ENCODE data around the gene BRAF.
"Not testable (repeated sequence)": the region's sequence is repeated elsewhere in the genome, so short reads cannot be mapped to it uniquely, and the experiment has no call there.

BRAF gene

DNA sequence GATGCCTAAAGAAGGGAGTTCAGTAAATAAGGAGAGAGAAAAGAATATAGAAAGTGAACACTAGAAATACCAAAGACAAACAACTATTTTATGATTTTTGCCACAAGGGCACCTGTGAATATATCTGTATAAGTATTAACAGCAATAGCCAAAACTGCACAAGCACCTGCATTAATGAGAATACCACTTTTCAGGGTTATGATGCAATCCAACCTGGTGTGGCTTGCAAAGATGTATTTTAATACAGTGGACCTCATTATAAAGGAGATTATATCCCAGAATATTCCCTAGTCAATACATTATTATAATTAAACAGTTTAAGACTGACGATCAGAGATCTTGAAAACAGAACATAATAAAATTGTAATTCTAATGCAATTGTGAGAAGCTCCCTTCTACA is 4.0 kb downstream of the BRAF start:
- no peak for DNase-seq (ENCODE audit: low spot score)

DNA sequence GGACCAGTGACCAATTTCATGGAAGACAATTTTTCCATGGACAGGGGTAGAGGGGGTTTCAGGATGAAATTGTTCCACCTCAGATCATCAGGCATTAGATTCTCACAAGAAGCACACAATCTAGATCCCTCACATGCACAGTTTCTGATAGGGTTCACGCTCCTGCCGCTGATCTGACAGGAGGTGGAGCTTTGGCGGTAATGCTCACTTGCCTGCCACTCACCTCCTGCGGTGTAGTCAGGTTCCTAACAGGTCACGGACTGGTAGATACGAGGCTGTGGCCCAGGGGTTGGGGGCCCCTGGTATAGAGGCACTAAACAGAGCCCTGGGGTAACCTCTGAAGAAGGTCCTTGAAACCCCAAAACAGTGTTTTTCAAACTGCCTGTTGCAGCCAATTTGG is 6.5 kb downstream of the BRAF start:
- no peak for DNase-seq (ENCODE audit: low spot score)

DNA sequence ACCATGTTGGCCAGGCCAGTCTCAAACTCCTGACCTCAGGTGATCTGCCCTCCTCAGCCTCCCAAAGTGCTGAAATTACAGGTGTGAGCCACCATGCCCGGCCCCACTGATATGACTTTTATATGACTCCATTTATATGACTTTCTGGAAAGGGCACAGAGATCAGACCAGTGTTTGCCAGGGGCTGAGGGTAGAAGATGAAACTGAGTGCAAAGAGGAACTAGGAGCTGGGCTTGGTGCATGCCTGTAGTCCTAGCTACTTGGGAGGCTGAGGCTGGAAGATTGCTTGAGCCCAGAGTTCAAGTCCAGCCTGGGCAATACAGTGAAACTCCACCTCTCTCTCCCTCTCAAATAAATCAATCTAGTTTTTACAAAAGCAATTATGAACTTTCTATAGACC is 7.5 kb downstream of the BRAF start:
- no peak for DNase-seq (ENCODE audit: low spot score)

DNA sequence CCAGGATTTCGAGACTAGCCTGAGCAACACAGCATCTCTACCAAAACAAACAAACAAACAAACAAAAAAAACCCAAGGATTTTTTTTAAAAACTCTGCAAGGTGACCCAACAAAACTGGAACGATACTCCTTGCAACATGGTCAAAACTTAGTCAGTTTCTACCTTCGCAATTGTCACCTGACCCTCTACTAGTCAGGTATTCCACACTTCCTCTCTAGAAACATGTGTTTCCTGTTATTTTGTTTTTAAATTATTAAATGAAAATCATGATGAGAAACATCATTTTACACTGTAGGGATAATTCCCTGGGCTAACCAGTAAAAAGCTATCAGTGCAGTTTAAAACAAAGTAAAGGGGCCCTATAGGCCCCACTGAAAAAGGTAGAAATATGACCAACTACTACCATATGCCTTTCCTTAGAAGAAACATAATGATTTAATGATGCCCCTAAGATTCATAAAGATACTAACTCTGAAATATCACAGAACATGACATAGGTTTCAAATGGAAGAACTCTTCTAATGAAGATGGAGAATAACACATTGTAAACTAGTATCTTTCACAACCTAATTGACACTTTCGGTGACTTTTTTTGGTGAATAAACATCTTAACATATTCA is 8.7 kb downstream of the BRAF start:
- no peak for DNase-seq (ENCODE audit: low spot score)

DNA sequence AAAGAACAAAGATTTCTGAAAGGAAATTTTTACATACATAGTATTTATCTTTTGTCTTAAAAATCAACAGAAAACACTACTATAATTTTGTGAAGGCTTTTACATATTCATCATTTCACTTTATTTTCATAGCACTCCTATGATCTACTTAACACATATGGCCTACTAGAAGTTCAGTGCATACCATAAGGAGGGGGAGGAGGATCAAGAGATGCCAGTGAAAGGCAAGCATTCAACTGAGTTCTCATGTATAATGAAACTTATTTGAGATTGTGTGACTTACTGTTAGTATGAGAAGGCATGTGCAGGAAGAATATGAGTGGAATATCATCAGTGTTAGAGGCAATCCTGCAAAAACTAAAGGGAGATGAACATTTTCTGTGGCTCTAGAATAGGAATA is 10.6 kb downstream of the BRAF start:
- no peak for DNase-seq (ENCODE audit: low spot score)

DNA sequence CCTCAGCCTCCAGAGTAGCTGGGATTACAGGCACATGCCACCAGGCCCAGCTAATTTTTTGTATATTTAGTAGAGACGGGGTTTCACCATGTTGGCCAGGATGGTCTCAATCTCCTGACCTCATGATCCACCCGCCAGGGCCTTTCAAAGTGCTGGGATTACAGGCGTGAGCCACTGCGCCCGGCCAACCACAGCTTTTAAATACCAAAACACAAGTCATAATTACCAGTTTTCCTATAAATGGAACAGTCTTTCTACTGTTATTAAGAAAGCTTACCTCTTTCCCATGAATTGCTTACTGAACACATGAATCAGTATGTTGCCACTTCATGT is 11.2 kb downstream of the BRAF start:
- not testable (repeated sequence) for DNase-seq (ENCODE audit: low spot score)

DNA sequence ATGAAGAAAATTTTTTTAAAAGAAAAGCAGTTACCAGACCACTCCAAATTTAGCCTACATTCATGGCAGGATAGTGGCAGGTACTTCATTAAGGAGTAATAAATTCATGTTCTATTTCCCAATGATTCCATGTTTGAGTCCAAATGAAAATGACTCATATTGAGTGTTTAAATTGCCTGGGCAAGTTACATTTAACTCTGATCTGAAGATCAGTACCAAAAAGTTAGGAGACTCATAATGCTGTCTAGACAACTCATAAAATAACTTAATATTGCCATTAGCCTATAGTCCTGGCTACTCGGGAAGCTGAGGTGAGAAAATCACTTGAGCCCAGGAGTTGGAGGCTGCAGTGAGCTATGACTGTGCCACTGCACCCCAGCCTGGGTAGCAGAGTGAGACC is 13.0 kb downstream of the BRAF start:
- DNase-seq (ENCODE audit: low spot score), result no peak

DNA sequence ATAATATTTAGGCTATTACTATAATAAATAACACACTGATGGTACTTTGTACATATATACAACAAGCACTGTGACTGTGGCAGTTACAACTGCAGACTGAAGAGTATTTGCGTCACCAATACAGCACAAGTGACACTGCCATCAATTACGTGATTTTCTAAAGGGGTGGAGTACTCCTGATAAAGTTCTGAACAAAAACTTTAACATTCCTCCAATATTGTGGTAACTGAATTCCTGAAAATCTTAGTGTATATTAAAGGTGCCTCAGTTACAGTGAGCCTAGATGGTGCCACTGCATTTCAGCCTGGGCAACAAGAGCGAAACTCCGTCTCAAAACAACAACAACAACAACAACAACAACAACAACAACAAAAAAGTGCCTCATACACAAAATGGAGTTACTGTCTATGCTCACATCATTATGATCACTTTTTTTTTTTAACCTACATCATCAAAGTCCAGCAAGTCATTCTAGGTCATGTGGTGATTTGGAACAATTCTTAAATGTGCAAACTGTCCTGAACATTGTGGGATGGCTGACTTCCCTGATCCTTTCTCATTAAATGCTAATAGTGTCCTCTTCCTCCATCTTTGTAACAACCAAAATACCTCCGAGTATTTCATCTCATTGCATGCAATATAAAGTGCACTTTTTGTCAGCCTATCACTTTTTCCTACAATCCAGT is 15.1 kb downstream of the BRAF start:
- DNase-seq (ENCODE audit: low spot score), result no peak

DNA sequence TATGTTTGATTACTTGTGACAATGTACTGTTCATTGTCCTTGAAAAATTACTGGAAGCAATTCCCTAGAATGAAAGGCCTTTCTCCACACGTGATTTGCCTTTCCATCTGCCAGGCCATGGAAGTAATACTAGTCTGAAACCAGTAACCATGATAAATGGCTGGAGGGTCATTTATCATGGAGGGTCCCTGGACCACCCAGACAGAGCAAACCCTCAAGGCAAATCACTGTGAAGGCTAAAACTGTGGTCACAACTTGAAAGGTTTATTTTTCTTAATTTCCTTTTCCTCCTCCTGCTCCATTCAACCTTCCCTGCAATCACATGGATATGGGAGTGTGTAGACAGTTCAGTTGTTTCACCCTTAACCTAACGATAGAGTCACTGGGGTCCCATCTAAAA is 16.4 kb downstream of the BRAF start:
- DNase-seq (ENCODE audit: low spot score), result no peak

DNA sequence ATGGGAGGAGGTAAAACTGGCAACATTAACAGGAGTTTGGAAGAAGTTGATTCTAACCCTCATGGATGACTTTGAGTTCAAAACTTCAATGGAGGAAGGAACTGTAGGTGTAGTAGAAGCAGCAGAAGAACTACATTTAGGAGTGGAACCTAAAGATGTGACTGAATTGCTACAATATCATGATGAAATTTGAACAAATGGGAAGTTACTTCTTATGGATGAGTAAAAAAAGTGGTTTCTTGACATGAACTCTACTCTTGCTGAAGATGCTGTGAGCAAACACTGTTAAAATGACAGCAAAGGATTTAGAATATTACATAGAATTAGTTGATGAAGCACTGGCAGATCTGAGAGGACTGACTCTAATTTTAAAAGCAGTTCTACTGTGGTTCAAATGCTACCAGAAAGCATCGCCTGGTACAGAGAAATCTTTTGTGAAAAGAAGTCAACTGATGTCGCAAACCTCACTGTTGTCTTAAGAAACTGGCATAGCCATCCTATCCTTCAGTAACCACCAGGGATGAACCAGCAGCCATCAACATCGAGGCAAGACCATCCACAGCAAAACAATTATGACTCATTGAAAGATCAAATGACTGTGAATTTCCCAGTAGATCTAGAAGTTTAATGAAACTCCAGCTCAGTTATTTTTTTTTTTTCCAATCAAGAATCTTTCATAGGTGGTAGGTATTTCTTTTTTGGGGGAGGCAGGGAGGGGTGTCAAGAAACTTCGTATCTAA is 20.8 kb downstream of the BRAF start:
- no peak for DNase-seq (ENCODE audit: low spot score)

DNA sequence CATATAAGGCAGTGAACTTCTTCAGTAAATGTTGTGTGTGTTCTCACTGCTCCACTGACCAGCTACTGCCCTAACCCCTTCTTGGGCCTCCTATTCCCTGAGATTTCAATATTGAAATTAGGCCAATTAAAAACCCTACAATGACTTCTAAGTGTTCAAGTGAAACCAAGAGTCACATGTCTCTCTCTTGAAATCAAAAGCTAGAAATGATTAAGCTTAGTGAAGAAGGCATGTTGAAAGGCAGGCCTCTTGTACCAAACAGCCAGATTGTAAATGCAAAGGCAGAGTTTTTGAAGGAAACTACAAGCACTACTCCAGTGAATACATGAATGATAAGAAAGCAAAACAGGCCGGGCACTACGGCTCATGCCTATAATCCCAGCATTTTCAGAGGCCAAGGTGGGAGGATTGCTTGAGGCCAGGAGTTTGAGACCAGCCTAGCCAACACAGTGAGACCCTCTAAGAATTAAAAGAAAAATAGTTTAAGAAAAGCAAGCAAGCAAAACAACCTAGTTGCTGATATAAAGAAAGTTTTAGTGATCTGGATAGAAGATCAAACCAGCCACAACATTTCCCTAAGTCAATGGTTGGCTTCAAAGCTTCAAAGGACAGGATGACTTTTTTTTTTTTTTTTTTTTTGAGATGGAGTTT is 22.3 kb downstream of the BRAF start:
- DNase-seq (ENCODE audit: low spot score), result no peak

DNA sequence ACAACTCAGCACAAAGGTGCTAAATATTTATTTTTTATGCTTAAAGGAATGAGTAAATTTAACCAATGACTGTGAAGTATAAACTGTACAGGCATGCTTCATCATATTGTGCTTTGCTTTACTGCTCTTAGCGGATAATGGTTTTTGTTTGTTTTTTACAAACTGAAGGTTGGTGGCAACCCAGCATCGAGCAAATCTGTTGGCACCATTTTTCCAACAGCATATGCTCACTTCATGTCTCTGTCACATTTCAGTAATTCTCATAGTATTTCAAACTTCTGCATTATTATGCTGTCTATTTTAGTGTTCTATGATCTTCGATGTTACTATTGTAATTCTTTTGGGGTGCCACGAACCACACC is 22.8 kb downstream of the BRAF start:
- no peak for DNase-seq (ENCODE audit: low spot score)

DNA sequence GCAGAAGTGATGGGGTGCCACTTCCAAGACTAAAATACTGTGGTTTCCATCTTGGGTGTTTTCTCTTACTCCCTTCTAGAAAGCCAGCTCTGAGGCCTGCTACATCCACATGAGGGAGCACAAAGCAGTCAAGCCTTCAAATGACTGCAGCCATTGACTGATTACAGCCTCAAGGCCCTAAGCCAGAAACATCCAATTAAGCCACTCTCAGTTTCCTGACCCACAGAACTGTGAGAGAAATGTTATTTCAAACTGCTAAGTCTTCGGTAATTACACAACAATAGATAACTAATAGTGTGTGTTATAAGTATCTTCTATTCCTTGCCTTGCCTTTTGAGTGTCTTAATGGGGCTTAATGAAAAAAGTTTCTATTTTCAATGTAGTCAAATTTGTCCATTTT is 24.8 kb downstream of the BRAF start:
- DNase-seq (ENCODE audit: low spot score), result peak; percentile 37

DNA sequence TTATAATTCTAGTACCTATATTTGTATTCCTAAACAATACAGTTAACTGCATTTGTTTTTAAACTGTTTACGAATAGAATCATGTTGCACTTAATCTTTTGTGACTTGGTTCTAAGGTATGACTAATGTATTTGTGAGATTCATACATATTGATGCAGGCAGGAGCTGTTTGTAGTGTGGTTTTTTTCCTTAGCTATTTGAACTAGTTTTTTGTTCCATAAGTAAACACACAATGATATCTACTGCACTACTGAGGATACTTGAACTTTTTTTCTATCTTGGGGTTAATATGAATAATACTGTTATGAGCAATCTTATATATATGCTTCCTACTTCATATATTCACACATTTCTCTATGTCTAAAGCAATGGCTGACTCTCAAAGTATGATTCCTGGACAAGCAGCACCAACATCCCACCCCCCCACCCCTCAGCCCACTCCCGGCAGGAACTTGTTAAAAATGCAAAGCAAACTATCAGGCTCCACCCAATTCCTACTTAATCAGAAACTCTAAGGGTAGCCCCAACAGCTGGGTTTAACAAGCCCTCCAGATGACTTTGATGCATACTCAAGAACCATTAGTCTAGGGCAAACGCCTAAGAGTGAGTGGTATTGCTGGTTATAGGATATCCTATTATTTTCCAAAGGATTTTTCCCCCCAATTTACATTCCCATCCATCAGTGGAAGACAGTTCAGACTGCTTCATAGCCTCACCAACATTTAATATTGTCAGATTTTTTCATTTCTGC is 25.8 kb downstream of the BRAF start:
- no peak for DNase-seq (ENCODE audit: low spot score)

DNA sequence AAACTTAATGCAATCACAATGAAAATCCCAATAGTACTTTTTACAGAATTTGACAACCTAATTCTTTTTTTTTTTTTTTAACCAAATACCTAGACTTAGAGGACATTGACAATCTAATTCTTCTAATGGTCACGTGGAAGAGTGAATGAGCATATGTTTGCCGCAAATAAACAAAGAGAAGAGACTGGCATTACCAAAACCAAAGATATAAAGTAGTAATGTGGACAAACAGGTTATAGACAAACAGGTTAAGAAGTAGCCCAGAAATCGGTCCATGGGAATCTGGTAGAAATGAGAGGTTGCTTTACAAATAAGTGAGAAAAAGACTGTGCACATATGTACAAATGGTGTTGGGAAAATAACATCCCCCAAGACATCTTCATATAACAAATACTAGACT is 27.7 kb downstream of the BRAF start:
- DNase-seq (ENCODE audit: low spot score), result no peak

DNA sequence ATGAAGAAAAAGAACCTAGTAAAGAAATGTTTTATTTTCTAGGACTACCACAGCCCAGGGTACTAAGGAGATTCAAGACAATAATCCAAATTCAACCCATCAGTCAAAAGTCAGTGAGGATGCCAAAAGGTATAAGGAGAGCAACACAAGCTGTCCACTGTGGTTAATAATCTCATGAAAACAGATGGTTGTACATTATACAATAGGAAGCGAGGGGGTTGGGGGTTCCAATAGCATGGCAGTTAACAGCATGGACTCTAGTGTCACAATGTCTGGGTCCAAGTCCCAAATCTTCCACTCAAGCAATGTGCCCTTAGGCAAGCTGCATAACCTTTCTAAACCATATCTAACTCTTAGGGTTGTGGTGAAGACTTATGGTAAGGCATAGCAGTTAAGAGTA is 35.1 kb downstream of the BRAF start:
- DNase-seq (ENCODE audit: low spot score), result no peak

DNA sequence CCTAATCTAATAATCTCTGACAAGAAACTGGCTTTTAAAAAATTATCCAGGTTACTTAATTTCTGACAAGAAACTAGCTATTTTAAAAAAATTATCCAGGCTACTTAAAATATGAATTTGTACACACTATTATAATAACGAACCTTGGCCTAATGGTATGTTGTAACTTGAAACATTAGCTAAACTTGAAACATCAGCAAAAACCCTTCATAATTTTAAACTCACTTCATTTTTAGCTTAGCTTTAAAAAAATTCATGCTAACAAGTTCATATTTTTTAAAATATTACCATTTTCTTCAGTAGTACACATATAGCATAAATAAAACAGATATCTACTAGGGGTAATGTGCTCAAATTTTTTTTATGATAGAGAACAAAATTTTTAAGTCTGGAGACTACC is 35.6 kb downstream of the BRAF start:
- DNase-seq (ENCODE audit: low spot score), result no peak

DNA sequence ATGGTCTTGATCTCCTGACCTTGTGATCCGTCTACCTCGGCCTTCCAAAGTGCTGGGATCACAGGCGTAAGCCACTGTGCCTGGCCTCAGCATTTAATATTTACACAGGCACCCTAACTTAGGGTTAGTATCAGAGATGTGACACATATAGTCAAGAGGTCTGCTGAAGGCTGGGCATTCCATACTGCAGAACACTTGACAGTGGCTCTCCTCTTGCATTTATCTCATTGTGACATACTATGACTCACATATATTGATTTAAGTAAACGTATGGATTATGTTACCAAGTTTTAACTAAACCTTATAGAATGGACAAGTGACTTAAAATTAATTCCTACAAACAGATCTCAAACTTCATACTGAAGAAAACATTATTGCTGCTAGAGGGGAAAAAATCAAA is 36.6 kb downstream of the BRAF start:
- no peak for DNase-seq (ENCODE audit: low spot score)

DNA sequence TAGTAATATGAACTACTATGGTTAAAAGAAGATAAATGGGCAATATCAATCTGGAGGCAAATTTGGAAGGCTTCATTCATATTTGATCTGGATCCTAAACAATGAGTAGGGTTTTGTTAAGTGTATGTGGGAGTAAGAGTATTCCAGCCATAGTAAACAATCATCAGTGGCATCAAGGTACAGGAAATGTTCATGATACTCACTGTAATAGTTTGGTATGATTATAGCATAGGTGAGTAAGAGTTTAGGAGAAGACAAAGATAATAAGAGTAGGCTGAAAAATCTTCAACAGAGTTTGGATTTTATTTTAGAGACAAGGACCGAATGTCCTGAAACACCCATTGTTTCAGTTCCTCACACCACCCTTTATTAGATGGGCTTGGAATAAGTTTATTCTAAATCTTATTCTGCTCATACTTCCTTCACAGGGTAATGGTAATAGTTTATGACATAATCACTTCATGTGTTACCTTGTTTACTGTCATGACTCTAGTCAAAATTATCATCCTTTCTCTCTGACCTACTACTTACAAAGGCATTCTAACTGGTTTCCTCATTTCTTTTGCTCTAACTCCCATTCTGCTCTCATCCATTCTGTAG is 38.9 kb downstream of the BRAF start:
- no peak for DNase-seq (ENCODE audit: low spot score)

DNA sequence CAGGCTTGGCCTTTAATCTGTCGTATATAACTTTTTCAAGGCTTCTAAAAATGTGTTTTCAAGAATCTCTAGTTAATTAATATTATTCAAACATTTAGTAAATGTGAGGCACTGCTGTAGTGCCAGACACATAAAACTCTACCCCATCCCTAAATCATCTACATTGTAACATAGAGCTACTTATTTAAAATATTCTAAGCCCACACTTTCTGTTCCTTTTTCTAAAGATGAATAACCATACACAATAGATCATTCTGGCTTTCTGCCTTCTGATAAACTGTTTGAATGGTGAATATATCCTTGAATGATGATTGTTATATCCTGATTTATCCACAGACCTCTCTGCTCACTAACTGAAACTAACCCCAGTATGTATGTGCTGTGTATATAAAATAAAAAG is 41.4 kb downstream of the BRAF start:
- no peak for DNase-seq (ENCODE audit: low spot score)

DNA sequence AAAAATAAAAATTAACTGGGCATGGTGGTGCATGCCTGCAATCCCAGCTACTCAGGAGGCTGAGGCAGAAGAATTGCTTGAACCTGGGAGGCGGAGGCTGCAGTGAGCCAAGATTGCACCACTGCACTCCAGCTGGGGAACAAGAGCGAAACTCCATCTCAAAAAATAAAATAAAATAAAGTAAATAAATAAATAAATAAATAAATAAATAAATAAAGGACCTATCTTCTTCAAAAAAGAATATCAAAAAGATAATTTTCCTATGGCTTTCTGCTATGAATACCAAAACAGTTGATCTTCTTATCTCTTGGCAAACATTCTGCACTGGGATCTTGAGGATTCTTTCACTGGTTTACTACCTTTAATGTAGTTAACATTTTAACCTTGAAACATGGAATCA is 41.9 kb downstream of the BRAF start:
- not testable (repeated sequence) for DNase-seq (ENCODE audit: low spot score)

Measured in SK-N-DZ (cell line).